Right atrium auricular region (tissue), 2 donors: ENCODE measurements around the gene SKIDA1. TPM values are rescaled to one million over a fixed set of nuclear protein-coding genes. Genes with fewer than 3 reads are reported as not detected.

Experiments
- DNase-seq: peaks from one replicate; pipeline ENCODE4 v3.0.0-alpha.2; 2019; ENCODE audit warnings: low spot score
- H3K27ac ChIP-seq, 2 donors: fragments of 200-600 bp; sonication (generic); 1 replicate in 1 of 2; 2 replicates in 1 of 2; pipeline ENCODE4 v1.5.1; 2016 to 2019
- H3K27me3 ChIP-seq, 2 donors: fragments of 200-600 bp; sonication (generic); one replicate each; pipeline versions ENCODE4 v1.5.1 to v1.6.0; 2017 to 2019
- H3K36me3 ChIP-seq: fragments of 200-600 bp; sonication (generic); one replicate; pipeline ENCODE4 v1.5.1; 2016
- H3K4me1 ChIP-seq, 2 donors: fragments of 200-600 bp; sonication (generic); one replicate each; pipeline versions ENCODE4 v1.5.1 to v1.6.0; 2017 to 2019
- H3K4me3 ChIP-seq, 2 donors: fragments of 200-600 bp; sonication (generic); 1 replicate in 1 of 2; 2 replicates in 1 of 2; pipeline ENCODE4 v1.5.1; 2017 to 2019; ENCODE audit warnings: mild to moderate bottlenecking in 1 of 2, moderate library complexity in 1 of 2
- H3K9me3 ChIP-seq, 2 donors: fragments of 200-600 bp; sonication (generic); one replicate each; pipeline ENCODE4 v1.5.1; 2019
- total RNA-seq, 2 donors: library from RNA; depleted of rRNA; stranded (reverse); fragments of >200 nt; gene quantifications; one replicate each; pipeline ENCODE4 v1.1.0, GENCODE V29; 2016
- TF ChIP-seq, protein P1 (sequence below), 2 donors: fragments of 200-600 bp; sonication (generic); IDR thresholded peaks; one replicate each; pipeline ENCODE4 v1.5.1; 2019; ENCODE audit warnings: antibody characterized with exemption in 2 of 2

SKIDA1 gene
- total RNA-seq, 2 donors from 2014 or later, result 2.1 to 2.6 TPM

DNA sequence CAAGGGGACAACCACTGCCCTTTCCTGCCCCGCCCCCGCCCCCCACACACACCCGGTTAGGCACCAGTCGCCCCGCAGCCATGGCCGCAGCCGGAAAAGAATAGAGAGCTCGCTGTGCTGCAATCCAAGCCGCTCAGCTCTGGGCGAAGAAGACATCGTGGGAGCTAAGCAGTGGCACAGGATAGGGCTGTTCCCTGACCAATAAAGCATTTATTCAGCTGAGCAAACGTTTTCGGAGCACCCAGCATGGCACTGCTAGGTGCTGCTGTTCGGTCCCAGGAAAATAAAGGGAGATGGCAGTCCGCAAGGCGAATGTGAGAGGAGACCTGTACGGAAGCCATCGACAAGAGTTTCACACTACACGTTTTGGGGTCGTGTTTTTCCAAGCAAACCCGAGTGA is 18.3 kb downstream of the SKIDA1 start:
- DNase-seq, result no peak
- TF ChIP-seq, protein P1, sequence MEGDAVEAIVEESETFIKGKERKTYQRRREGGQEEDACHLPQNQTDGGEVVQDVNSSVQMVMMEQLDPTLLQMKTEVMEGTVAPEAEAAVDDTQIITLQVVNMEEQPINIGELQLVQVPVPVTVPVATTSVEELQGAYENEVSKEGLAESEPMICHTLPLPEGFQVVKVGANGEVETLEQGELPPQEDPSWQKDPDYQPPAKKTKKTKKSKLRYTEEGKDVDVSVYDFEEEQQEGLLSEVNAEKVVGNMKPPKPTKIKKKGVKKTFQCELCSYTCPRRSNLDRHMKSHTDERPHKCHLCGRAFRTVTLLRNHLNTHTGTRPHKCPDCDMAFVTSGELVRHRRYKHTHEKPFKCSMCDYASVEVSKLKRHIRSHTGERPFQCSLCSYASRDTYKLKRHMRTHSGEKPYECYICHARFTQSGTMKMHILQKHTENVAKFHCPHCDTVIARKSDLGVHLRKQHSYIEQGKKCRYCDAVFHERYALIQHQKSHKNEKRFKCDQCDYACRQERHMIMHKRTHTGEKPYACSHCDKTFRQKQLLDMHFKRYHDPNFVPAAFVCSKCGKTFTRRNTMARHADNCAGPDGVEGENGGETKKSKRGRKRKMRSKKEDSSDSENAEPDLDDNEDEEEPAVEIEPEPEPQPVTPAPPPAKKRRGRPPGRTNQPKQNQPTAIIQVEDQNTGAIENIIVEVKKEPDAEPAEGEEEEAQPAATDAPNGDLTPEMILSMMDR (IDR thresholded peaks at IDR 0.05), result no peak
- Histone ChIP-seq H3K4me3 (no peak overlapping the region), H3K9me3 (no peaks in the 10 kb centered on the region), H3K27me3 (no peaks in the 10 kb centered on the region), H3K36me3 (no peaks in the 10 kb centered on the region), H3K27ac (no peak overlapping the region), H3K4me1 (peaks cover 0 to 10% of the 10 kb centered on the region in 2 donors)

DNA sequence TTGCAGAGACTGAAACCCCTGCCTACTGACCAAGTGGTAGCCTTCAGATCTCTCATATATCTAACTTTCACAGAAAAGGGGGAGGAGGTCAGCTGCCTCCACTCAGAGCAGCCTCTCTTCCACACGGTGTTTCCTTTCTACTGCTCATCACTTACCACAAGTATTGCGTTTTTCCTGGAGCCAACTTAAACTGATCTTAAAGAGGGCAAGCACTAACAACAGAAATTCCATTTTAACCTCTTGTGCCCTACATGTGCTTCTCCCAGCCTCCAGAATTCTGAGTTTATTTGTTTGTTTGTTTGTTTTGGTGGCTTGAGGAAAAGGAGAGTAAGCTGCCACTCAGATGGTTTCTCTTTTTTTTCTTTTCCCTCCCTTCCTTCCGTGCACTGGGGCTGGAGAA is 19.1 kb downstream of the SKIDA1 start:
- Histone ChIP-seq H3K4me1 (peaks cover 0 to 10% of the 10 kb centered on the region in 2 donors), H3K36me3 (no peaks in the 10 kb centered on the region), H3K27ac (no peak overlapping the region), H3K4me3 (no peak overlapping the region), H3K9me3 (no peaks in the 10 kb centered on the region), H3K27me3 (no peaks in the 10 kb centered on the region)
- no peak for DNase-seq
- TF ChIP-seq, protein P1 (IDR thresholded peaks at IDR 0.05), result no peak

DNA sequence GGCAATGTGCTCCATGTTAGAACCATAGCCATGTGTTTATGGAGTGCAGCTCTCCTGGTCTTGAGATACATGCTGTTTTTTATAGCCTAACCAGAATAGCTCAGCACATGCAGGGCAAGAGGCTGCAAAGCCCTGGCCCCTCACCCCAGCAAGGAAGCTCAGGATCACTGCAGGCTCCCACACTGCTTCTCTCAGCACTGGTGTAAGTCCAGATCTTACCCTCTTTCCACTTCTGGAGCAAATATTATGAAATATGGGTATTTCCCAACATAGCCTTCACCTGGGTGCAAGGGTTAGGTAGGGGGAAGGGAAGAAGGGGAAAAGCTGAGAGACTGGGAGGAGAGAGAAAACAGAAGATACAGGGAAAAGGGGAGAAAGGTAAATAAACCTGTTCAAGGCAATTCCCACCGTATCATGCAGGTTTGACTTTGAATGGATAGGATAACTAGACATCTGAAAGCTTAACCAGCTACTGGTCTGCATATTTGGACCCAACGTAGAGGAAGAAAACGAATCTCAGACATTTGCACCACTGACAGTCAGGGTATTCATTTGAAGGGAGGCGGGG is 19.7 kb downstream of the SKIDA1 start:
- peaks cover 0 to 10% of the 10 kb centered on the region in 2 donors for H3K4me1 ChIP-seq
- no peaks in the 10 kb centered on the region for H3K36me3 ChIP-seq
- TF ChIP-seq, protein P1 (IDR thresholded peaks at IDR 0.05), result no peak
- H3K27me3 ChIP-seq, result no peaks in the 10 kb centered on the region
- no peaks in the 10 kb centered on the region for H3K9me3 ChIP-seq
- H3K27ac ChIP-seq, result no peak overlapping the region
- DNase-seq, result no peak
- no peak overlapping the region for H3K4me3 ChIP-seq

DNA sequence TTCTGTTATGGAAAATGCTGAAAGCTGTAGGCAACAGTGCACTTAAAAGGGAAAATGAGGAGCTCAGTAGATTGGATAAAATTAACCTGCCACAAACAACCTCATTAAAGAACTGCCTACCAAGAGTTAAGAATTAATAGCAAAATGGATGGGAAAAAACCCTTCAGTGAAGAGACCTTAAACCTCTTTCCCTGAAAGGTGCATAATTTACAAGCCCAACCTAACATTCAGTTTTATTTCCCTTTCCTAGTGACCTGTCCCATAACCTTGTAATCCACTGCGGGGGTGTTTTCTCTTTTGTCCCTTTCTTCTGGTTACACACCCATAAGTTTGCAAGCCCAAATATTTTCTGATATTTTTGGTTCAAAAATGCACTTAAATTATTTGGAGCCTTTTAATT is 21.9 kb downstream of the SKIDA1 start:
- no peak for DNase-seq
- no peak overlapping the region for H3K27ac ChIP-seq

DNA sequence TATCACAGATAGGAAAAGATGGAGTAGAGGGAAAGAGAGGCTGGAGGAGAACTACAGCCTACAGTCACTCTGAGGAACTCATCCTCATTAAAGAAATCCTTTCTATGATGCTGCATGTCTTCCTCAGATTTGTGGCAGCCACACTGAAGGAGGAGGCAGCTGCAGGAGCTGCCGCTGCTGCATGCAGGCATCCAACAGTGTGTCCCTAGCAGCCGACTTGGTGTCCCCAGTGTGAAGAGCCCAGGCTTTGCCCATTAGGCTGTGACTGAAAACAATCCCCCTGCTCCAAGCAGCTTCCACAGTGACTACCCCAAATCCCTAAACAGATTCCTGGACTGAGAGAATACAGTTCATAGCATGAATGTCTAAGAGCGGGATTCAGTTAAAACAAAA is 23.1 kb downstream of the SKIDA1 start:
- Histone ChIP-seq H3K36me3 (no peaks in the 10 kb centered on the region), H3K4me3 (no peak overlapping the region), H3K9me3 (no peaks in the 10 kb centered on the region), H3K27me3 (no peaks in the 10 kb centered on the region), H3K27ac (no peak overlapping the region), H3K4me1 (peaks cover 0 to 26% of the 10 kb centered on the region in 2 donors)
- TF ChIP-seq, protein P1 (IDR thresholded peaks at IDR 0.05), result no peak
- DNase-seq, result no peak

More for the DNA sequence above, 21.9 kb downstream of the SKIDA1 start:
- Histone ChIP-seq H3K4me3 (no peak overlapping the region), H3K9me3 (no peaks in the 10 kb centered on the region), H3K4me1 (peaks cover 0 to 19% of the 10 kb centered on the region in 2 donors), H3K27me3 (no peaks in the 10 kb centered on the region), H3K36me3 (no peaks in the 10 kb centered on the region)
- TF ChIP-seq, protein P1 (IDR thresholded peaks at IDR 0.05), result no peak
